Measurements from ENCODE around the gene SPTBN2. TPM values are rescaled to one million over a fixed set of nuclear protein-coding genes. Genes with fewer than 3 reads are reported as not detected.

SPTBN2 gene
- total RNA-seq, 1 experiment from 2014 or later: 37.6 TPM

DNA sequence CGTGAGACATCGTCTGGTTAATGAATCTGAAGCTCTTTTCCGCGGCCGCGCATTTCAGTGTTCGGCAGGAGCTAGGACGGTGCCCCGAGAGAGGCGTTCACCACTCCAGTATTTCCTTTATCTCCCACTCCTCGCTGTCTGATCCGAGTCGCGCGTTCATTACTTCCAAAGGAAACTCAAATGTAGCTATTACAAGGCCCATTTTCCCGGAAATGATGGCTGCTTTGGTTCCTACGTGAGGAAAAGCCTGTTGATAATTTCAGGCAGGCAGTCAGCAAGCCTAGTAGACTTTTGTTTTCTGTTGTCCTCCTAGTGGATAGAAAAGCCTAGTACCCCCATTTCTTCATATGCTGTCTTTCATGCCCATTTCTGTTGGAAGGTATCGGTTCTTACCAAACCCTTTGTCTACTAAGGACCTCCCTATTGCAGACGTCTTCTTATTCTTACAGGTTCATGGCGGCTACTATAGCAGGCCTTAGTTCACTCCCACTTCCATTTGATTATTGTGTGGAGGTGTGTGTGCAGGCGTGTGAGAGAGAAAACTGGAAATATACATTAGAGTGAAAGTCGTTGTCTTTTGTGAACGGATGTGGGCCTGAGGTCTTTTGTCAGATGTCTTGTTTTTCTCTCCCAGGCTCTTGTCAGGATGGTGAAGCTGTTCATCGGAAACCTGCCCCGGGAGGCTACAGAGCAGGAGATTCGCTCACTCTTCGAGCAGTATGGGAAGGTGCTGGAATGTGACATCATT, 89.8 kb downstream of the SPTBN2 start:
- ChIA-PET POLR2A (interaction anchor here (0.6 to 4.7 kb wide), 12 partner anchors 10 to 350 kb away, joined by 3 to 160 read pairs (median 11); partner anchors contain the start of genes ACTN3, DPP3, RBM14 and RBM4B), CTCF (interaction anchor here (0.6 to 2.9 kb wide), 7 partner anchors 10 to 201 kb away, joined by 3 to 32 read pairs (median 9); partner anchors contain the start of genes CCDC87, CCS, DPP3 and MRPL11)
- no peaks in the 10 kb centered on the region for H3K9me3 ChIP-seq
- H3K4me1 ChIP-seq: peaks cover 31% of the 10 kb centered on the region
- BruUV-seq (replicated peaks): TSS peak; percentile 42
- Mint-ChIP-seq H3K27ac (ENCODE audit: unreplicated experiment) (peak overlapping the region; percentile 99), H3K4me1 (ENCODE audit: low read depth, unreplicated experiment) (peaks cover 48% of the 10 kb centered on the region), H3K36me3 (ENCODE audit: insufficient read depth, unreplicated experiment) (peaks cover 100% of the 10 kb centered on the region), H3K9me3 (ENCODE audit: unreplicated experiment) (no peaks in the 10 kb centered on the region), H3K27me3 (ENCODE audit: insufficient read depth, unreplicated experiment) (no peaks in the 10 kb centered on the region), H3K4me3 (ENCODE audit: unreplicated experiment) (peak overlapping the region; percentile 95)
- peak in 1 of 2 experiments; percentile 43 for DNase-seq
- H3K36me3 ChIP-seq (ENCODE audit: control insufficient read depth, insufficient read depth, low read length): peaks cover 13% of the 10 kb centered on the region
- TF ChIP-seq, protein P1, sequence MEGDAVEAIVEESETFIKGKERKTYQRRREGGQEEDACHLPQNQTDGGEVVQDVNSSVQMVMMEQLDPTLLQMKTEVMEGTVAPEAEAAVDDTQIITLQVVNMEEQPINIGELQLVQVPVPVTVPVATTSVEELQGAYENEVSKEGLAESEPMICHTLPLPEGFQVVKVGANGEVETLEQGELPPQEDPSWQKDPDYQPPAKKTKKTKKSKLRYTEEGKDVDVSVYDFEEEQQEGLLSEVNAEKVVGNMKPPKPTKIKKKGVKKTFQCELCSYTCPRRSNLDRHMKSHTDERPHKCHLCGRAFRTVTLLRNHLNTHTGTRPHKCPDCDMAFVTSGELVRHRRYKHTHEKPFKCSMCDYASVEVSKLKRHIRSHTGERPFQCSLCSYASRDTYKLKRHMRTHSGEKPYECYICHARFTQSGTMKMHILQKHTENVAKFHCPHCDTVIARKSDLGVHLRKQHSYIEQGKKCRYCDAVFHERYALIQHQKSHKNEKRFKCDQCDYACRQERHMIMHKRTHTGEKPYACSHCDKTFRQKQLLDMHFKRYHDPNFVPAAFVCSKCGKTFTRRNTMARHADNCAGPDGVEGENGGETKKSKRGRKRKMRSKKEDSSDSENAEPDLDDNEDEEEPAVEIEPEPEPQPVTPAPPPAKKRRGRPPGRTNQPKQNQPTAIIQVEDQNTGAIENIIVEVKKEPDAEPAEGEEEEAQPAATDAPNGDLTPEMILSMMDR (IDR thresholded peaks at IDR 0.05; ENCODE audit: insufficient read depth in 1 of 2, low read depth in 1 of 2, low read length in 1 of 2, severe bottlenecking in 1 of 2, unreplicated experiment in 1 of 2): peak in 1 of 2 experiments; percentile 2
- intact Hi-C loops (cut with micrococcal nuclease; ENCODE audit: unreplicated experiment): loop anchor here (2.0 kb wide), 1 partner anchor 46 kb away; the partner anchor contains the start of genes CCDC87 and CCS
- H3K4me3 ChIP-seq (ENCODE audit: low read depth, low read length): peak overlapping the region; percentile 70
- no peaks in the 10 kb centered on the region for H3K27me3 ChIP-seq (replicated peaks; ENCODE audit: control insufficient read depth, insufficient read depth, low read length)

DNA sequence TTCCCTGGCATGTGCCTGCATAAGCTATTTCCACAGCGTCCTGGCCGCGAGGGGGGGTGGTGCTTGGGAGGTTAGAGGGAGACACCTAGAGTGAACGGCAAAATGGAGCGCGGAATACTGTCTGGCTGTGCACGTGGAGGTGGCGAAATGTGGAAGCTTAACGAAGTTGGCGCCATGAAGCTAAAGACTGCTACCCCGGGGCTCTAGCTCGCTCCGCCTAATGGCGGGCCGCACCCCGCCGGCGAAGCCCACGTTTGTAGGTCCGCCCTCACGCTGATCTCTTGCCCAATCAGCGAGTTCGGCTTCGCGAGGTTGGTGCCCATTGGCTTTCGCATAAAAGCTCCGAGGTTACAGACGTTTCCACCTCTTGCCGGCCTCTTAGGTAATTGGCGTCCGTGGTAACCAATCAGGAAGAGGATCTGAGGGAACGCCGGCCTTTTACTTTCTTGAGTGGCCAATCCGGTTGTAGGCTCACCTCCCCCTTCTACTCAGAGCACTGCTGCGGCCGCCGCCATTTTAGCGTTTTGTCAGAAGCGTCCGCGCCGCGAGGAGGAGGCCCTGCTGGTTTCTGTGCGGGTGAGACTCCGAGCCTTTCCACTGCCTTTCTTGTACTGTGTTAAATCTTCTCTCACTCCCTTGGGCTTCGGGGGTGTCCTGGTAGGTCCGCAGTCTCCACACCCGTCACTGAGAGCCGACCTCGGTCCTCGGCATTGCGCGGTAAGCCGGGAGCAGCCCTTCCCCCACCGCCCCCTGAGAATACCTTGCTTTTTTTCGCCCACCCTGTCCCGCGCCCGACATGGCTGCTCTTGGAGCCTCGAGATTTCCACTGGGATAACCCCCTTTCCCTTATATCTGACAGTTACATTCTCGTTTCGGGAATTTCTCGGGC, 90.6 kb downstream of the SPTBN2 start, which contains the start of gene RBM4:
Gene RBM4, plus strand, starts transcription at position 527 of the 889 bp plus-strand sequence. CDS start 1,009 bp downstream, outside the sequence.
- peak within 1 kb of the TSS; percentile 95 for H3K4me3 Mint-ChIP-seq (ENCODE audit: unreplicated experiment)
- intact Hi-C loops (cut with micrococcal nuclease; ENCODE audit: unreplicated experiment): loop anchor here (1.0 to 2.0 kb wide), 4 partner anchors 22 to 205 kb away; partner anchors contain the start of genes CCDC87, CCS, RBM14 and RBM4B
- H3K4me1 Mint-ChIP-seq (ENCODE audit: low read depth, unreplicated experiment): peaks cover 48% of the 10 kb centered on the region
- BruUV-seq (replicated peaks): no TSS peak
- peaks cover 9% of the 10 kb centered on the region for H3K36me3 ChIP-seq (ENCODE audit: control insufficient read depth, insufficient read depth, low read length)
- H3K4me1 ChIP-seq: peaks cover 31% of the 10 kb centered on the region
- peak within 1 kb of the TSS; percentile 99 for H3K27ac Mint-ChIP-seq (ENCODE audit: unreplicated experiment)
- TF ChIP-seq, protein P1 (IDR thresholded peaks at IDR 0.05; ENCODE audit: insufficient read depth in 1 of 2, low read depth in 1 of 2, low read length in 1 of 2, severe bottlenecking in 1 of 2, unreplicated experiment in 1 of 2): peak in 1 of 2 experiments; percentile 26
- H3K9me3 Mint-ChIP-seq (ENCODE audit: unreplicated experiment): no peaks in the 10 kb centered on the region
- H3K27me3 ChIP-seq (replicated peaks; ENCODE audit: control insufficient read depth, insufficient read depth, low read length): no peaks in the 10 kb centered on the region
- CTCF ChIA-PET: interaction anchor here (0.6 to 2.9 kb wide), 14 partner anchors 10 to 750 kb away, joined by 3 to 32 read pairs (median 6); partner anchors contain the start of genes CCDC87, CCS, DPP3 and FIBP
- DNase-seq: peak; percentile 100
- H3K9me3 ChIP-seq: no peaks in the 10 kb centered on the region
- peaks cover 97% of the 10 kb centered on the region for H3K36me3 Mint-ChIP-seq (ENCODE audit: insufficient read depth, unreplicated experiment)
- peak within 1 kb of the TSS; percentile 70 for H3K4me3 ChIP-seq (ENCODE audit: low read depth, low read length)
- POLR2A ChIA-PET: interaction anchor here (0.6 to 4.7 kb wide), 40 partner anchors 9 to 594 kb away, joined by 3 to 160 read pairs (median 6); partner anchors contain the start of genes ACTN3, DPP3, MRPL11 and PELI3
- H3K27me3 Mint-ChIP-seq (ENCODE audit: insufficient read depth, unreplicated experiment): no peaks in the 10 kb centered on the region

Data from Caco-2 (cell line).